GM10266 (cell line): ENCODE results near the gene BAZ2B.
"Not testable (repeated sequence)": the region's sequence is repeated elsewhere in the genome, so short reads cannot be mapped to it uniquely, and the experiment has no call there.

ENCODE experiments used
- DNase-seq: peaks from one replicate; pipeline ENCODE4 v3.0.0; 2012; ENCODE audit errors: extremely low spot score
- TF ChIP-seq, protein P1 (sequence below): IDR thresholded peaks from 2 replicates; pipeline ENCODE4 v1.5.1; 2012; ENCODE audit warnings: mild to moderate bottlenecking, low read depth; ENCODE audit not compliant: control insufficient read depth, insufficient read depth; ENCODE audit errors: missing control alignments

Gene BAZ2B

GRCh38 chr2:159635006-159635789 lies 18.9 kb upstream of the BAZ2B start:
- TF ChIP-seq, protein P1, sequence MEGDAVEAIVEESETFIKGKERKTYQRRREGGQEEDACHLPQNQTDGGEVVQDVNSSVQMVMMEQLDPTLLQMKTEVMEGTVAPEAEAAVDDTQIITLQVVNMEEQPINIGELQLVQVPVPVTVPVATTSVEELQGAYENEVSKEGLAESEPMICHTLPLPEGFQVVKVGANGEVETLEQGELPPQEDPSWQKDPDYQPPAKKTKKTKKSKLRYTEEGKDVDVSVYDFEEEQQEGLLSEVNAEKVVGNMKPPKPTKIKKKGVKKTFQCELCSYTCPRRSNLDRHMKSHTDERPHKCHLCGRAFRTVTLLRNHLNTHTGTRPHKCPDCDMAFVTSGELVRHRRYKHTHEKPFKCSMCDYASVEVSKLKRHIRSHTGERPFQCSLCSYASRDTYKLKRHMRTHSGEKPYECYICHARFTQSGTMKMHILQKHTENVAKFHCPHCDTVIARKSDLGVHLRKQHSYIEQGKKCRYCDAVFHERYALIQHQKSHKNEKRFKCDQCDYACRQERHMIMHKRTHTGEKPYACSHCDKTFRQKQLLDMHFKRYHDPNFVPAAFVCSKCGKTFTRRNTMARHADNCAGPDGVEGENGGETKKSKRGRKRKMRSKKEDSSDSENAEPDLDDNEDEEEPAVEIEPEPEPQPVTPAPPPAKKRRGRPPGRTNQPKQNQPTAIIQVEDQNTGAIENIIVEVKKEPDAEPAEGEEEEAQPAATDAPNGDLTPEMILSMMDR = no peak
- no peak for DNase-seq

DNA sequence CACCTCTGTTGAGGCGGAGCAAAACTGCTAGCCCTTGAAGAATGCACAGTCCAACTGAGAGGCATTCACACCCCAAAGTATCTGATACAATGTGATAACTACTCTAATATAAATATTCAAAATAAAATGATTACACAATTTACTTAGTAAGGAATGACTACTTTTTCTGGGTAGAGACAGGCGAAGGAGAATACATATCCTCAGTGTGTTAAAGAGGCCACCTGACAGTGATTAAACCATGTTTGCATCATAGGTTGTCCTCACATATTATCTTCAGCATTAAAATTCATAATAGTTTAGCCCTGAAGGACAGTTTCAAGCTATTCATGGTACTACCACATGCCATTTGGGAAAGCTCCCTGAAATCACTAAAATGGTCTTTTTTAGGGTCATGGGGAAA lies 16.9 kb upstream of the BAZ2B start:
- no peak for DNase-seq
- TF ChIP-seq, protein P1 = no peak

GRCh38 chr2:159625628-159626027 lies 9.3 kb upstream of the BAZ2B start:
- DNase-seq = not testable (repeated sequence)

- TF ChIP-seq, protein P1 = no peak
- DNase-seq = no peak
Measured at GRCh38 chr2:159623436-159623835, 7.1 kb upstream of the BAZ2B start.

- TF ChIP-seq, protein P1 = no peak
- no peak for DNase-seq
Measured at GRCh38 chr2:159622966-159623365, 6.6 kb upstream of the BAZ2B start.

GRCh38 chr2:159620796-159621195 lies 4.4 kb upstream of the BAZ2B start:
- TF ChIP-seq, protein P1 = no peak
- DNase-seq = no peak

- TF ChIP-seq, protein P1 = no peak
- DNase-seq = no peak
Measured at GRCh38 chr2:159617646-159618045, 1.3 kb upstream of the BAZ2B start.
